HepG2 (cell line): ENCODE measurements around the gene RCAN2. TPM values are rescaled to one million over a fixed set of nuclear protein-coding genes. Genes with fewer than 3 reads are reported as not detected.

Source experiments
- ATAC-seq: fragments of 200-7000 bp; cut with Tn5 transposase; 3 replicates; pipeline ENCODE4 v1.9.1; 2020; ENCODE audit warnings: mild to moderate bottlenecking, moderate library complexity
- BruUV-seq: library from RNA; stranded (reverse); fragments of 400-500 nt; replicated peaks from 2 replicates; lab custom pipeline; 2021; lab: Mats Ljungman, UMichigan
- CTCF ChIA-PET: fragments of 300-600 bp; formaldehyde crosslinking; extraction: SDS; loops from one replicate; lab custom pipeline; 2021; ENCODE audit warnings: low total read pairs, inconsistent platforms, low intra/inter-chr PET ratio; lab: Yijun Ruan, JAX
- POLR2A ChIA-PET: fragments of 350-600 bp; sonication (Branson Sonifier 250); formaldehyde crosslinking; loops from one replicate; lab custom pipeline; 2020; ENCODE audit warnings: antibody characterized with exemption, inconsistent platforms; lab: Yijun Ruan, JAX
- DNase-seq: peaks from one replicate; pipeline ENCODE4 v3.0.0-alpha.2; 2015; ENCODE audit warnings: low spot score
- FAIRE-seq: peaks from 3 replicates; lab custom pipeline; 2011; peaks lifted over from hg19 to GRCh38; lab: Jason Lieb, UNC
- H2AFZ ChIP-seq: one replicate; pipeline ENCODE4 v1.6.1; 2011; ENCODE audit warnings: low read length, inconsistent platforms
- H3K27ac ChIP-seq: fragments of 300-600 bp; 3 replicates; pipeline ENCODE4 v1.8.0; 2011; ENCODE audit warnings: mixed run types, mild to moderate bottlenecking, mixed read lengths, low read length, inconsistent platforms; ENCODE audit not compliant: insufficient read depth; ENCODE audit errors: extremely low read length
- H3K27me3 ChIP-seq, 2 experiments: fragments of 200-600 bp in 1 of 2; 2 replicates in 1 of 2; 3 replicates in 1 of 2; pipeline versions ENCODE4 v1.6.0 to v1.8.0; 2011; ENCODE audit warnings: low read length in 2 of 2, mild to moderate bottlenecking in 2 of 2, moderate library complexity in 2 of 2, inconsistent platforms in 1 of 2; ENCODE audit not compliant: insufficient read depth in 2 of 2, control insufficient read depth in 1 of 2
- H3K36me3 ChIP-seq, 2 experiments: fragments of 200-600 bp in 1 of 2; replicated peaks in 1 of 2; 2 replicates in 1 of 2; 3 replicates in 1 of 2; pipeline versions ENCODE4 v1.5.1 to v1.8.0; 2011; ENCODE audit warnings: low read length in 2 of 2, inconsistent platforms in 1 of 2; ENCODE audit not compliant: insufficient read depth in 2 of 2, control insufficient read depth in 1 of 2
- H3K4me1 ChIP-seq: 2 replicates; pipeline ENCODE4 v1.5.1; 2012; ENCODE audit warnings: low read length, inconsistent platforms; ENCODE audit not compliant: insufficient read depth
- H3K4me2 ChIP-seq: 2 replicates; pipeline ENCODE4 v1.6.0; 2011; ENCODE audit warnings: low read depth, low read length, inconsistent platforms
- H3K4me3 ChIP-seq, 3 experiments: fragments of 200-600 bp in 1 of 3; sonication (generic), shearing (Covaris generic) in 1 of 3; replicated peaks in 1 of 3; 2 replicates each; pipeline ENCODE4 v1.5.1; 2011 to 2016; ENCODE audit warnings: low read length in 3 of 3, inconsistent platforms in 2 of 3, low read depth in 2 of 3, mild to moderate bottlenecking in 2 of 3, control low read depth in 1 of 3, mixed read lengths in 1 of 3; ENCODE audit not compliant: insufficient read depth in 1 of 3
- H3K79me2 ChIP-seq: one replicate; pipeline ENCODE4 v1.6.1; 2011; ENCODE audit warnings: low read length, inconsistent platforms; ENCODE audit not compliant: insufficient read depth
- H3K9ac ChIP-seq: 2 replicates; pipeline ENCODE4 v1.6.0; 2011; ENCODE audit warnings: mild to moderate bottlenecking, low read depth, low read length, inconsistent platforms; ENCODE audit not compliant: insufficient read depth
- H3K9me3 ChIP-seq: 2 replicates; pipeline ENCODE4 v1.5.1; 2012; ENCODE audit warnings: mild to moderate bottlenecking, low read length
- H4K20me1 ChIP-seq: 2 replicates; pipeline ENCODE4 v1.6.0; 2011; ENCODE audit warnings: inconsistent platforms, mild to moderate bottlenecking, low read length, moderate library complexity; ENCODE audit not compliant: insufficient read depth
- GPN1 ChIP-seq: sonication (generic); formaldehyde crosslinking; IDR thresholded peaks from 2 replicates; pipeline ENCODE4 v1.5.1; 2020; ENCODE audit warnings: missing genetic modification reagents, borderline replicate concordance
- GTF2F1 ChIP-seq: fragments of 150-350 bp; IDR thresholded peaks from 2 replicates; pipeline ENCODE4 v1.6.1; 2014; ENCODE audit warnings: low read length
- JDP2 ChIP-seq: sonication (generic); formaldehyde crosslinking; IDR thresholded peaks from 2 replicates; pipeline ENCODE4 v1.8.1; 2022; ENCODE audit warnings: missing genetic modification reagents, borderline replicate concordance
- KDM4B ChIP-seq: sonication (generic); formaldehyde crosslinking; IDR thresholded peaks from 2 replicates; pipeline ENCODE4 v1.4.0; 2020; ENCODE audit warnings: missing genetic modification reagents
- LCORL ChIP-seq, 2 experiments: fragments of 450-650 bp in 1 of 2; sonication (generic) in 1 of 2; formaldehyde crosslinking in 1 of 2; IDR thresholded peaks; 2 replicates each; pipeline versions ENCODE4 v1.5.0 to v1.6.1; 2017 to 2020; ENCODE audit warnings: antibody characterized with exemption in 1 of 2, missing genetic modification reagents in 1 of 2
- NFE2 ChIP-seq: sonication (generic); formaldehyde crosslinking; IDR thresholded peaks from 2 replicates; pipeline ENCODE4 v1.4.0; 2020; ENCODE audit warnings: missing genetic modification reagents
- PAF1 ChIP-seq: IDR thresholded peaks from 2 replicates; pipeline ENCODE4 v1.6.1; 2016; ENCODE audit warnings: missing genetic modification reagents, missing compliant biosample characterization
- PBX2 ChIP-seq: IDR thresholded peaks from 2 replicates; pipeline ENCODE4 v1.6.1; 2016; ENCODE audit warnings: control low read depth
- PRDM15 ChIP-seq: sonication (generic); formaldehyde crosslinking; IDR thresholded peaks from 2 replicates; pipeline ENCODE4 v1.4.0; 2020; ENCODE audit warnings: missing genetic modification reagents
- RBM39 ChIP-seq: fragments of 200-400 bp; formaldehyde crosslinking; IDR thresholded peaks from one replicate; pipeline ENCODE4 v1.6.1; 2018; ENCODE audit warnings: antibody characterized with exemption, mild to moderate bottlenecking, low read depth, low read length; ENCODE audit not compliant: poor library complexity, severe bottlenecking
- ZBTB37 ChIP-seq: sonication (generic); formaldehyde crosslinking; IDR thresholded peaks from 2 replicates; pipeline ENCODE4 v1.4.0; 2020; ENCODE audit warnings: mild to moderate bottlenecking, missing genetic modification reagents
- ZNF205 ChIP-seq: IDR thresholded peaks from 2 replicates; pipeline ENCODE4 v1.6.1; 2018; ENCODE audit warnings: missing biosample characterization, missing genetic modification reagents
- ZNF281 ChIP-seq: sonication (generic); formaldehyde crosslinking; IDR thresholded peaks from 2 replicates; pipeline ENCODE4 v1.4.0; 2020; ENCODE audit warnings: missing genetic modification reagents, borderline replicate concordance
- ZNF331 ChIP-seq: sonication (generic); formaldehyde crosslinking; IDR thresholded peaks from 2 replicates; pipeline ENCODE4 v1.4.0; 2020; ENCODE audit warnings: missing genetic modification reagents
- ZNF33A ChIP-seq: sonication (generic); formaldehyde crosslinking; IDR thresholded peaks from 2 replicates; pipeline ENCODE4 v1.5.1; 2020; ENCODE audit warnings: missing genetic modification reagents, mild to moderate bottlenecking, moderate library complexity, borderline replicate concordance
- WGBS: methylation state at CpG from one replicate; pipeline ENCODE4 v1.1.6; 2017; ENCODE audit warnings: low lambda C conversion rate; 5-methylcytosine and 5-hydroxymethylcytosine counted together
- in situ Hi-C: cut with HindIII; loops from 2 replicates; pipeline ENCODE4 v1.10.0; 2017; ENCODE audit warnings: low pct_unique_long_range_greater_than_20kb; ENCODE audit not compliant: extremely low pct_ligation_motif_present
- intact Hi-C: fragments of 100-400 bp; cut with micrococcal nuclease; formaldehyde crosslinking; loops from one replicate; pipeline ENCODE4 v1.10.0; 2022; ENCODE audit not compliant: unreplicated experiment
- polyA plus RNA-seq, 8 experiments: library from polyadenylated mRNA; depleted of rRNA in 3 of 8; stranded (reverse) in 7 of 8; unstranded in 1 of 8; fragments of >200 nt; fragmentation: Illumina TruSeq in 4 of 8; extraction: Trizol in 4 of 8; gene quantifications; 2 replicates each; pipeline versions ENCODE4 v1.2.1 to v1.2.3, GENCODE V29; 2011 to 2016; ENCODE audit warnings: low read depth in 4 of 8, missing spikeins in 1 of 8, mixed read lengths in 1 of 8; ENCODE audit not compliant: insufficient read depth in 1 of 8
- total RNA-seq, 5 experiments: library from RNA; depleted of rRNA; stranded (reverse); fragments of >200 nt; fragmentation: Illumina TruSeq; extraction: Trizol; gene quantifications; 2 replicates each; pipeline ENCODE4 v1.2.3, GENCODE V29; 2016; ENCODE audit warnings: low read depth in 1 of 5
- TF ChIP-seq, protein P1 (sequence below): sonication (generic); formaldehyde crosslinking; IDR thresholded peaks from 2 replicates; pipeline ENCODE4 v1.5.1; 2020; ENCODE audit warnings: missing genetic modification reagents, mild to moderate bottlenecking, borderline replicate concordance

The RCAN2 gene
- total and polyA plus RNA-seq, 2 of the 13 experiments (the other 11 are each of a cell fraction or from before 2014, with no cell fraction given), result not detected

DNA sequence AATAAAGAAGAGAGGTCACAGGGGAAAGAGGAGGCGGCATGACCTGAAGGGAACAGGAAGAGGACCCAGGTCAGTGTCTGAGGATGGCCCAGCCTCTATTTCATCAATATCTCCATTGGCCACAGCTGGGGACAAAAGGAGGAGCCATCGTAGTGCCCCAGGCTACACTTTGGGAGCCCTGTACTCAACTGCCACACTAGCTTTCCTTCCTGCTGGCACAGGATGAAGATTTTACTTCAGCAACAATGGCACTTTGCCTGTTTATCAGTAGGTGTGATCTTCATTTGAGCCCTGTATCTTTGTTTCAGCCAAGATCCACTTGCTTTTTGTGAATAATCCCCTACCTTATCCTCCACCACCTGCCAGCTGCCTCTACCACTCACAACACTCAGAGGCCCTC, 35.4 kb upstream of the RCAN2 start:
- ChIA-PET CTCF (no interaction called here), POLR2A (no interaction called here)
- WGBS, result 2% methylated on average over 2 of the region's 2 CpGs
- H3K27me3 ChIP-seq, result peaks cover 0 to 1% of the 10 kb centered on the region in 2 experiments; a peak in 1 of 5 replicates
- no TSS peak for BruUV-seq
- ATAC-seq (no peak), FAIRE-seq (no peak), DNase-seq (no peak)
- no peak overlapping the region for H3K4me2 ChIP-seq
- no peaks in the 10 kb centered on the region for H4K20me1 ChIP-seq
- no peak overlapping the region for H2AFZ ChIP-seq
- H3K27ac ChIP-seq, result no peak overlapping the region
- in situ Hi-C loops (no loop called here), intact Hi-C loops (no loop called here)
- no peaks in the 10 kb centered on the region for H3K36me3 ChIP-seq
- no peaks in the 10 kb centered on the region for H3K79me2 ChIP-seq
- no peaks in the 10 kb centered on the region for H3K4me1 ChIP-seq
- no peaks in the 10 kb centered on the region for H3K9me3 ChIP-seq
- no peak overlapping the region for H3K4me3 ChIP-seq
- H3K9ac ChIP-seq, result no peak overlapping the region
- TF ChIP-seq PRDM15 (CRISPR knock-in tag), result no peak
- no peak for TF ChIP-seq GTF2F1
- no peak for TF ChIP-seq ZNF331 (CRISPR knock-in tag)
- TF ChIP-seq PBX2 (CRISPR knock-in tag), result no peak
- no peak for TF ChIP-seq NFE2 (CRISPR knock-in tag)
- no peak for TF ChIP-seq JDP2 (CRISPR knock-in tag)
- TF ChIP-seq ZNF33A, result no peak
- no peak for TF ChIP-seq RBM39
- TF ChIP-seq ZBTB37 (CRISPR knock-in tag), result no peak
- TF ChIP-seq, protein P1, sequence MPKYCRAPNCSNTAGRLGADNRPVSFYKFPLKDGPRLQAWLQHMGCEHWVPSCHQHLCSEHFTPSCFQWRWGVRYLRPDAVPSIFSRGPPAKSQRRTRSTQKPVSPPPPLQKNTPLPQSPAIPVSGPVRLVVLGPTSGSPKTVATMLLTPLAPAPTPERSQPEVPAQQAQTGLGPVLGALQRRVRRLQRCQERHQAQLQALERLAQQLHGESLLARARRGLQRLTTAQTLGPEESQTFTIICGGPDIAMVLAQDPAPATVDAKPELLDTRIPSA (CRISPR knock-in tag), result no peak
- TF ChIP-seq ZNF281 (CRISPR knock-in tag), result no peak
- no peak for TF ChIP-seq LCORL (IDR thresholded peaks at IDR 0.05)
- no peak for TF ChIP-seq LCORL (CRISPR knock-in tag; IDR thresholded peaks at IDR 0.05)
- no peak for TF ChIP-seq ZNF205 (CRISPR knock-in tag)
- TF ChIP-seq KDM4B (CRISPR knock-in tag), result no peak
- TF ChIP-seq PAF1, result no peak
- no peak for TF ChIP-seq GPN1
